Activated CD4-positive, alpha-beta T cell treated with anti-CD3 and anti-CD28 coated beads, Interleukin-2, amount 10 ng/mL, durations not matched to agents 7 days and 5 days (primary cell): ENCODE data around the gene CMIP. TPM values are rescaled to one million over a fixed set of nuclear protein-coding genes. Genes with fewer than 3 reads are reported as not detected.

Source experiments
- CTCF ChIA-PET: fragments of 350-600 bp; sonication (Branson Sonifier 250); formaldehyde crosslinking; loops from one replicate; lab custom pipeline; 2021; ENCODE audit warnings: antibody characterized with exemption; lab: Charles Lee
- POLR2A ChIA-PET: fragments of 350-600 bp; sonication (Branson Sonifier 250); formaldehyde crosslinking; loops from one replicate; lab custom pipeline; 2021; ENCODE audit warnings: antibody characterized with exemption; lab: Charles Lee
- DNase-seq: peaks from one replicate; pipeline ENCODE4 v3.0.0-alpha.2; 2020
- H3K27ac Mint-ChIP-seq: one replicate; pipeline ENCODE4 v1.8.0; 2021; ENCODE audit warnings: mild to moderate bottlenecking, moderate library complexity, mixed read lengths
- H3K27me3 Mint-ChIP-seq: one replicate; pipeline ENCODE4 v1.8.0; 2021; ENCODE audit warnings: mixed read lengths
- H3K36me3 Mint-ChIP-seq: one replicate; pipeline ENCODE4 v1.8.0; 2021; ENCODE audit warnings: low read depth, mixed read lengths
- H3K4me1 Mint-ChIP-seq: one replicate; pipeline ENCODE4 v1.8.0; 2021; ENCODE audit warnings: mixed read lengths
- H3K4me3 Mint-ChIP-seq: one replicate; pipeline ENCODE4 v1.8.0; 2021; ENCODE audit warnings: mild to moderate bottlenecking, moderate library complexity, mixed read lengths
- H3K9me3 Mint-ChIP-seq: one replicate; pipeline ENCODE4 v1.8.0; 2021; ENCODE audit warnings: mixed read lengths
- total RNA-seq, 2 experiments: library from RNA; stranded (reverse); gene quantifications; one replicate each; pipeline ENCODE4 v1.2.3, GENCODE V29; 2021

Gene CMIP
- total RNA-seq, 2 experiments from 2014 or later, result 44.7 to 46.8 TPM

DNA sequence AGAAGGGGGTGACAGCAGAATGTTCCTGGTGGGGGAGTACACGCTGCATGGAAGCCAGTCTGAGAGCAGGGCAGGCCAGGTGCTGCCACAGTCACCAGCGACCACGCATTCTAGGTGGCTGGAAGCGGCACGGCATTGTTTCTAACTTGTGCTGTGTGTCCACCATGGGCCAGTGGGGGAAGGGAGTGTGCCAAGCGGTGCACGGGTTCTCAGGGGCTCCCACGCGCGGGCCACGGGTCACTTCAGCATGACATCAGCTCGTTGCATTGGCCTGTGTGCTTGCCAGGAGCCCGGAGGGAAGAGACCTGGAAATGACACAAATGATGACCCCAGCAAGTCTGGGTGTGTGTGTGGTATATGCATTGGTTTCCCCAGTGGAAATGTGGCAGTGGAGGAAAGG, 169.6 kb downstream of the CMIP start:
- Mint-ChIP-seq H3K36me3 (peaks cover 10% of the 10 kb centered on the region), H3K9me3 (no peaks in the 10 kb centered on the region), H3K27me3 (no peaks in the 10 kb centered on the region), H3K4me3 (no peak overlapping the region), H3K27ac (no peak overlapping the region), H3K4me1 (peaks cover 3% of the 10 kb centered on the region)
- ChIA-PET POLR2A (no interaction called here), CTCF (interaction anchor here (0.8 kb wide), 1 partner anchor 163 kb away, joined by 3 read pairs; no protein-coding TSS in a partner anchor)
- no peak for DNase-seq

DNA sequence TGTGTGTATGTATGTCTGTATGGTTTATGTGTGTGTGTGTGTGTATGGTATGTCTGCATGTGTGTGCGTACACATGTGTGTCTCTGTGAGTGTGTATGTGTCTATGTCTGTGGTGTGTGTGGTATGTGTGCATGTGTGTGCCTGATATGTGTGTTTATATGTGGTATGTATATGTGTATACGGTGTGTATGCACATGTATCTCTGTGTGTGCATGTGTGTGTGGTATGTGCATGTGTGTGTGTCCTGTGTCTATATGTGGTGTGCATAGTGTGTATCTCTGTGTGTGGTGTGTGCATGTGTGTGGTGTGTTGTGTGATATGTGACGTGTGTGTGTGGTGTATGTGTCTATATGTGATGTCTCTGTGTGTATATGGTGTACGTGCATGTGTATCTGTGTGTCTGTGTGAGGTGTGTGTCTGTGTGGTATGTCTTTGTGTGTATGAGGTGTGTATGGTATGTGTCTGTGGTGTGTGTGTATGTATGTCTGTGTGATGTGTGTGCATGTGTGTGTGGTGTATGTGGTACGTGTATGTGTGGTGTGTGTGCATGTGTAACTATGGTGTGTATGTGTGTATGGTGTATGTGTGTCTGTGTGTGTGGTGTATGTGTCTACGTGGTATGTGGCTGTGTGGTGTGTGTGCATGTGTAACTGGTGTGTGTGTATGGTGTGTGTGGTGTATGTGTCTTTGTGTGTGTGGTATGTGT, 170.2 kb downstream of the CMIP start:
- POLR2A ChIA-PET, result no interaction called here
- no peaks in the 10 kb centered on the region for H3K27me3 Mint-ChIP-seq
- H3K9me3 Mint-ChIP-seq, result no peaks in the 10 kb centered on the region
- peaks cover 3% of the 10 kb centered on the region for H3K4me1 Mint-ChIP-seq
- CTCF ChIA-PET, result no interaction called here
- H3K4me3 Mint-ChIP-seq, result no peak overlapping the region
- no peak overlapping the region for H3K27ac Mint-ChIP-seq
- peaks cover 10% of the 10 kb centered on the region for H3K36me3 Mint-ChIP-seq
- no peak for DNase-seq

DNA sequence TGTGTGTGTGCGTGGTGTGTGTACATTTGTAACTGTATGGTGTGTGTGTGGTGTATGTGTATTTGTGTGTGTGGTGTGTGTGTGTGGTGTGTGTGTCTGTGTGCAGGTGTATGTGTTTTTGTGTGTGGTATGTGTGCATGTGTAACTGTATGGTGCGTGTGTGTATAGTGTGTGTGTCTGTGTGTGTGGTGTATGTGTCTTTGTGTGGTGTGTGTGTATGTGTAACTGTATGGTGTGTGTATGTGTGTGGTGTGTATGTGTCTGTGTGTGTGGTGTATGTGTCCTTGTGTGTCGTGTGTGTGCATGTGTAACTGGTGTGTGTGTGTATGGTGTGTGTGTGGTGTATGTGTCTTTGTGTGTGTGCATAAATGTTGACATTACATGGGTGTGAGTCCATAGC, 170.8 kb downstream of the CMIP start:
- H3K4me1 Mint-ChIP-seq, result peaks cover 3% of the 10 kb centered on the region
- H3K4me3 Mint-ChIP-seq, result no peak overlapping the region
- CTCF ChIA-PET, result no interaction called here

DNA sequence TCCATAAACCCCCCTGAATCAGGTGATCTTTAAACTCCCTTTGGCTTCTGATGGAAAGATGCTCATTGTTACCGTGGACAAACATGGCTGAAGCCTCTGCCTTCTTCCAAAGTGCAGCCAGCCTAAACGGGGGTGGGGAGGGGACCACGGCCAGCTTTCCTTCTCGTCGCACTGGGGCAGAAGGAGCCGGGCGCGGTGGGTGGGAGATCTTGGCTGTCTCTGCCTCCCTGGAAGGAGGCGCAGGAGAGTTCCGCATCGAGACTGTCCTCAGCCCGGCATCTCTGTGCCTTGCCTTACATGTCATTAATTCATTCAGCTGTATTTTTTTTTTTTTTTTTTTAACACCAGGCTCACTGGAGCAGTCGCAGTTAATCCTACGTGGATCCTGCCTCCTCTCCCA, 171.2 kb downstream of the CMIP start:
- Mint-ChIP-seq H3K27ac (no peak overlapping the region), H3K4me1 (peaks cover 3% of the 10 kb centered on the region), H3K36me3 (peaks cover 10% of the 10 kb centered on the region), H3K4me3 (no peak overlapping the region), H3K9me3 (no peaks in the 10 kb centered on the region), H3K27me3 (no peaks in the 10 kb centered on the region)
- no peak for DNase-seq
- ChIA-PET POLR2A (no interaction called here), CTCF (interaction anchor here (1.5 kb wide), 1 partner anchor 8 kb away, joined by 5 read pairs; no protein-coding TSS in a partner anchor)

More for the DNA sequence above, 170.8 kb downstream of the CMIP start:
- POLR2A ChIA-PET, result no interaction called here
- Mint-ChIP-seq H3K27ac (no peak overlapping the region), H3K36me3 (peaks cover 10% of the 10 kb centered on the region), H3K9me3 (no peaks in the 10 kb centered on the region), H3K27me3 (no peaks in the 10 kb centered on the region)
- DNase-seq, result no peak

DNA sequence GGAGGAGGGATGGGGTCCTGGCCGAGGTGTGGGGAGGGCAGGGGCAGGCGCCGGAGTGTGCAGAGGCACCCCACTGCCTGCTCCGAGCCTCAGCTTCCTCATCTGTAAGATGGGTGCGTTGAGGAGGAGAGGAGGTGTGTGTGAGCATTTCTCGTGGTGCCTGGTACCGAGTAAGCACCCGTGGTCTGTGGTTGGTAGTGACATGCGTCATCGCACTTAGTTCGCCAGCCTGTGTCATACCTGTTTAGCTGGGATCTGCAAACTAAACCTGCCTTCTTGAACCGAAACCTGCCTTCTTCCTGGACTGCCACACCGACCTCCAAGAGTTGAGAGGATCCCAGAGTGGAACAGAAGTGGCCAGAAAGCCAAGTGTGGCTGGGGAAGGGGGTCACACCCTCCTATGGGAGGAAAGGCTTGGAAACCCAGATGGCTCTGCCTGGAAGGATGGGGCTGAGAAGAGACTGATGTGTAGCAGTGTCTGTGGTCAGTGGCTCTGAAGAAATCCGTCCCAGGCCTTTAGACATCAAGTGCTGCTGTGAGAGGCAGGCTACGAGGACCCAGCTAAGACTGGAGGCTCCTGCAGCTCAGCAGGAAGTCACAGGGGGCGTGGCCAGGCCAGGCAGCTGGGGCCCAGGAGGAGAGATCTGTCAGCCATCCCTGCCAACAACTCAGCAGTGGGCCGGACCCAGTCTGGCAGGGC, 171.9 kb downstream of the CMIP start:
- ChIA-PET CTCF (interaction anchor here (1.0 to 1.5 kb wide), 3 partner anchors 8 to 114 kb away, joined by 3 to 5 read pairs (median 3); no protein-coding TSS in a partner anchor), POLR2A (no interaction called here)
- Mint-ChIP-seq H3K9me3 (no peaks in the 10 kb centered on the region), H3K36me3 (peaks cover 10% of the 10 kb centered on the region), H3K27me3 (no peaks in the 10 kb centered on the region), H3K4me1 (peaks cover 3% of the 10 kb centered on the region), H3K27ac (no peak overlapping the region), H3K4me3 (peak overlapping the region; percentile 15)
- DNase-seq, result peak; percentile 79

DNA sequence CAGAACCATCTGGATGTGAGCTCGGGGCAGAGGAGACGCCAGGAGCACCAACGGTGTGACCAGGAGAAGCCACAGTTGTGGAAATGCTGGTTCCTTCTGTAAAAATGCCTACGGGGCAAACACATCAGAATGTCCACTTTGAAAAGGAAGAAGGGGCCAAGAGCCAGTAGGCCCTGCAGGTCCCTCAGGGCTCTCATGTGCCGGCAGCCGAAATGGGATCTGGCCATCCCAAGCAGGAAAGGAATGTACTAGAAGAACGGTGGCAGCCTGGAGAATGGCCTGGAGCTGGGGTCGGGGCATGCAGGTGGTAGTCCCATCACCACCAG, 172.4 kb downstream of the CMIP start:
- Mint-ChIP-seq H3K4me3 (peak overlapping the region; percentile 15), H3K4me1 (peaks cover 3% of the 10 kb centered on the region), H3K27ac (no peak overlapping the region), H3K36me3 (peaks cover 10% of the 10 kb centered on the region), H3K9me3 (no peaks in the 10 kb centered on the region), H3K27me3 (no peaks in the 10 kb centered on the region)
- DNase-seq, result no peak
- POLR2A ChIA-PET, result no interaction called here
- CTCF ChIA-PET, result interaction anchor here (1.0 to 1.5 kb wide), 3 partner anchors 7 to 113 kb away, joined by 3 to 5 read pairs (median 3); no protein-coding TSS in a partner anchor

DNA sequence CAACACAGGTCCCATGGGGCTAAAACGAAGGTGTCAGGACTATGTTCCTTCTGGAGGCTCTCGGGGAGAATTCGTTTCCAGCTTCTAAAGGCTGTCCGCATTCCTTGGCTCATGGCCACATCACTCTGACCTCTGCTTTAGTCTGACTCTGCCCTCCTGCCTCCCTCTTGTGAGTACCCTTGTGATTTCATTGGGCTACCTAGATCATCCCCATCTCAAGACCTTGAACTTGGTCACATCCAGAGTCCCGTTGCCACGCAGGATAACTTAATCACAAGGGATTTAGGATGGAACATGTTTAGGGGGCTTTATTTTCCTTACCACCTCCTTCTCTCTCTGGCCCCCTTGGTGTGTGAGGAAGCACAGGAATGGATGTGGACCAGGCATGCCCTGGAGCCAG, 173.6 kb downstream of the CMIP start:
- ChIA-PET POLR2A (no interaction called here), CTCF (no interaction called here)
- no peaks in the 10 kb centered on the region for H3K9me3 Mint-ChIP-seq
- peak overlapping the region; percentile 20 for H3K27ac Mint-ChIP-seq
- DNase-seq, result no peak
- H3K4me3 Mint-ChIP-seq, result no peak overlapping the region
- H3K4me1 Mint-ChIP-seq, result peaks cover 3% of the 10 kb centered on the region
- peaks cover 10% of the 10 kb centered on the region for H3K36me3 Mint-ChIP-seq
- no peaks in the 10 kb centered on the region for H3K27me3 Mint-ChIP-seq

DNA sequence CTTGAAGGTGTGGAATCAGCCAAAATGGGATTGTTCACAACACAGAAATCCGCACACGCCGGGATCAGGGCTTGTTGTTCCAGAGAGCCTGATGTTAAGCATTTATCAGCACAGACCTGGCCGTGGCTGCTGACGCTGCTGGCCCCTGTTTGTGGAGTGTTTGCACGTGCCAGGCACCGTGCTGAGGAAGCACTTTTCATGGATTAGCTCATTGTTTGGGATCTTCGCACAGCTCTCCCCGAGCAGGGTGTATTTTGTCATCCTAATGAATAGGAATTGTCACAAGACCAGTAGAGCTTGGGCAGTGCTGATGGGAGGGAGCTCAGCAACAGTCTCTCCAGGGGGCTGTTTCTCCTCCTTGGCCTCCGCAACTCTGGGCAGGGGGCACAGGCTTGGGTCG, 174.1 kb downstream of the CMIP start:
- H3K9me3 Mint-ChIP-seq, result no peaks in the 10 kb centered on the region
- ChIA-PET CTCF (no interaction called here), POLR2A (no interaction called here)
- peaks cover 10% of the 10 kb centered on the region for H3K36me3 Mint-ChIP-seq
- peaks cover 5% of the 10 kb centered on the region for H3K4me1 Mint-ChIP-seq
- no peaks in the 10 kb centered on the region for H3K27me3 Mint-ChIP-seq
- H3K4me3 Mint-ChIP-seq, result no peak overlapping the region
- H3K27ac Mint-ChIP-seq, result peak overlapping the region; percentile 17
- DNase-seq, result no peak

DNA sequence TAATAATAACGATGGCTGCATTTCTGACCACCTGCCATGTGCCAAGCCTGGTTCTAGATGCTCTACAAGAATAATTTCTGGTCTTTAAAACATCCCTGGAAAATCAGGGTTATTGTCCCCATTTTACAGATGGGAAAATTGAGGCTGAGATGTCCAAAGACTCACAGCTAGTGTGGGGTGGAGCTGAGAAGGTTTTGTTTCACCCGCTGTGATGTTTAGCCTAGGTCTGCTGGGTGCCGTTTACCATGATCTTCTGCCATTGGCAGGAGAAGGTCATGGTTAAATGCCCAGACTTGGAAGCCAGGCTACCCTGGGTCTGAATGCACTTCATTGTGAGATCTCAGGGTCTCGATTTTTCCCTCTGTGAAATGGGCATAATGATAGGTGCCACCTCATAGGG, 175.4 kb downstream of the CMIP start:
- ChIA-PET POLR2A (no interaction called here), CTCF (interaction anchor here (1.5 to 3.9 kb wide), 2 partner anchors 11 to 92 kb away, joined by 3 to 18 read pairs; no protein-coding TSS in a partner anchor)
- Mint-ChIP-seq H3K27ac (no peak overlapping the region), H3K4me3 (no peak overlapping the region), H3K27me3 (no peaks in the 10 kb centered on the region), H3K36me3 (peaks cover 10% of the 10 kb centered on the region), H3K4me1 (peaks cover 12% of the 10 kb centered on the region), H3K9me3 (no peaks in the 10 kb centered on the region)
- no peak for DNase-seq

DNA sequence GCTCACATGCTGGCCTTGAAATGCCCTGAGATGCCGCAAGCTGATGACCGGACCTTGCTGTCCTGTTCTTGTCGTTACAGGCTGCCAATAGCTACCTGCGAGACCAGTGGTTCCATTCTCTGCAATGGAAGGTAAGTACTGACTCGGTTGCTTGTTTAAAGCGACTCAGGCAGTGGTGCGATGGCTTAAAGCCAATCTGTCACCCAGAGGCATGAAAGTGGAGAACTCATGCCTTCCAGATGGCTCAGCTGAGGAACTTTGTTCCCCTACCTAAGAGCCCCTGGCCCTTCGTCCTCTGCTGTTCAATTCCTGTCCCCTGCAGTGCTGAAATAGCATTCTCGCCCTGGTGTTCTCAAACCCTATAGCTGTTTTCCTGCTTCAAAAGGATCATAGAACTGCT, 176.2 kb downstream of the CMIP start:
- ChIA-PET POLR2A (no interaction called here), CTCF (interaction anchor here (1.5 to 3.9 kb wide), 5 partner anchors 10 to 91 kb away, joined by 3 to 18 read pairs (median 4); no protein-coding TSS in a partner anchor)

DNA sequence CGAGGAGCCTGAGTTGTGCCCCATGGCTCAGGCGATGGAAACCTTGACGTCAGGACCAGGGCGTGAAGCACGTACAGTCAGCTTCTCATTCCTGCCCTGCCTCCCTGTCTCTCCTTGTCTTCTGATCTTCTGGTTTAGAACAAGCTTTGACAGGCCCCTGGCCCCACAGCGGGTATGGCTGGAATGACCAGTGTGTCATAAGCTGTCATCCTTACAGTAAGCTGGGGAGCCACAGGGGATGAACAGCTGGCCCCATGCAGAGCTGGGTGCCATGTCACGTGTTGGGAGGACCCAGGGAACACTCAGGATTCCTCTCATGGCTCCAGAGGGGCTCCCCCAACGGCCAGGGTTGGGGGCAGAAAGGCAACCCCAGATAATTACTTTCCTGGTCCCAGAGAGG, 176.9 kb downstream of the CMIP start:
- Mint-ChIP-seq H3K27me3 (no peaks in the 10 kb centered on the region), H3K36me3 (peaks cover 10% of the 10 kb centered on the region), H3K4me1 (peaks cover 17% of the 10 kb centered on the region), H3K27ac (no peak overlapping the region), H3K4me3 (no peak overlapping the region), H3K9me3 (no peaks in the 10 kb centered on the region)
- no peak for DNase-seq
- POLR2A ChIA-PET, result no interaction called here
- CTCF ChIA-PET, result interaction anchor here (1.1 to 3.9 kb wide), 6 partner anchors 10 to 103 kb away, joined by 3 to 18 read pairs (median 6); no protein-coding TSS in a partner anchor

More for the DNA sequence above, 176.2 kb downstream of the CMIP start:
- H3K27ac Mint-ChIP-seq, result no peak overlapping the region
- H3K27me3 Mint-ChIP-seq, result no peaks in the 10 kb centered on the region
- H3K4me1 Mint-ChIP-seq, result peaks cover 17% of the 10 kb centered on the region
- no peaks in the 10 kb centered on the region for H3K9me3 Mint-ChIP-seq
- no peak overlapping the region for H3K4me3 Mint-ChIP-seq
- peaks cover 10% of the 10 kb centered on the region for H3K36me3 Mint-ChIP-seq
- DNase-seq, result no peak

DNA sequence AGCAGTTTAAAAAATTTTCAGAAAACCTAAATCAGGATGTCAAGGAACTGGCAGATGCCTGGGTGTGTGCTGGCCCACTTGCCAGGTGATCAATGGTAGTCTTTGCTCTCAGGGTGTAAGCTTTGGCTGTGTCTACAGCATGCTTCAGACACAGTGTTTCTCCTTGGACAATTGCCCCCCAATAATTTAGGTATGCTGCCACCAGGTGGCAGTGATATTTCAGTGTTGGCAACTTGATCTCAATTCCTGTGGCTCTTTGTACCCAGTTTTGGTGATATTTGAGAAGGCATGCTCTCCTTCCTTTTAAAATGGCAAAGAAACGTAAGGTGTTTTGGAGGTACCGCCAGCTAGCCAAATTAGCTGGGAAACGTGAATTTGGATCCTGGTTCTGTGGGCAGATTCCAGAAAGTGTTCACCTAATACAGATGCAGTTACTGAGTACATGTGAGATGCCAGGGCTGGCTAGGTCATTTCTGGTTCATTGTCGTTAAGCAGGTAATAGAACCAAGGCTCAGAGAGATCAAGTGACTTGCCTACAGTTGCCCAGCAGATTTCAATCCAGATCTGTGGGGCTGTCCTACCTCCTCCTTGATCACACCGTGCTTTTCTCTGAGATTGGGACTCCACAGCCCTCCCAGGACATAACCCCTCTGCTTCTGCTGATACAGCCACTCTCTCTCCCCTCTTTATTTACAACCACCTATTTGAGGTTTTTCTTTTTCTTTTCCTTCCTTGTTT, 178.9 kb downstream of the CMIP start:
- Mint-ChIP-seq H3K27ac (no peak overlapping the region), H3K4me3 (no peak overlapping the region), H3K9me3 (no peaks in the 10 kb centered on the region), H3K36me3 (peaks cover 2% of the 10 kb centered on the region), H3K4me1 (peaks cover 14% of the 10 kb centered on the region), H3K27me3 (no peaks in the 10 kb centered on the region)
- POLR2A ChIA-PET, result no interaction called here
- peak; percentile 65 for DNase-seq
- CTCF ChIA-PET, result interaction anchor here (0.7 to 3.9 kb wide), 13 partner anchors 7 to 220 kb away, joined by 3 to 18 read pairs (median 3); no protein-coding TSS in a partner anchor
